ENCODE results near the gene HERC3. TPM values are rescaled to one million over a fixed set of nuclear protein-coding genes. Genes with fewer than 3 reads are reported as not detected.

HERC3 gene
- polyA plus RNA-seq, 3 donors, result 30.5 to 36.9 (median 36.7) TPM

GRCh38 chr4:88661739-88662138 lies 69.5 kb downstream of the HERC3 start:
- Histone ChIP-seq H3K9me3 (replicated peaks in 1 of 2; ENCODE audit: control insufficient read depth in 1 of 2, insufficient read depth in 1 of 2, low read length in 2 of 2) (no peaks in the 10 kb centered on the region), H3K4me3 (replicated peaks in 1 of 3; ENCODE audit: low read depth in 2 of 3, low read length in 3 of 3) (no peak overlapping the region), H3K9ac (ENCODE audit: insufficient read depth, low read length, poor library complexity, severe bottlenecking) (no peak overlapping the region), H4K20me1 (ENCODE audit: insufficient read depth, low read length) (peaks cover 4% of the 10 kb centered on the region), H3K27me3 (ENCODE audit: control insufficient read depth in 2 of 2, insufficient read depth in 2 of 2, low read length in 2 of 2) (no peaks in the 10 kb centered on the region), H3K79me2 (ENCODE audit: insufficient read depth, low read length) (no peaks in the 10 kb centered on the region), H3K4me2 (replicated peaks; ENCODE audit: extremely low read depth, low read length, poor library complexity, severe bottlenecking) (no peak overlapping the region), H3K36me3 (replicated peaks in 1 of 2; ENCODE audit: control insufficient read depth in 1 of 2, insufficient read depth in 2 of 2, low read length in 2 of 2) (peaks cover 64 to 99% of the 10 kb centered on the region in 2 donors), H3K27ac (ENCODE audit: low read depth in 1 of 2, low read length in 2 of 2) (no peak overlapping the region), H3K4me1 (ENCODE audit: control insufficient read depth in 1 of 2, insufficient read depth in 2 of 2, low read length in 2 of 2) (no peaks in the 10 kb centered on the region), H2AFZ (ENCODE audit: insufficient read depth, low read depth, low read length, poor library complexity, severe bottlenecking) (no peak overlapping the region)
- Mint-ChIP-seq H3K4me1 (no peaks in the 10 kb centered on the region), H3K27ac (peak overlapping the region in 1 of 7 donors; percentile 61), H3K27me3 (ENCODE audit: low read depth in 3 of 3) (peaks cover 0 to 4% (median 0%) of the 10 kb centered on the region in 3 donors), H3K9me3 (no peaks in the 10 kb centered on the region), H3K4me3 (no peak overlapping the region), H3K36me3 (peaks cover 76 to 93% of the 10 kb centered on the region in 2 donors)
- no peak for DNase-seq
- TF ChIP-seq CTCF (IDR thresholded peaks at IDR 0.05), result no peak
- 100% methylated on average over 2 of the region's 2 CpGs for WGBS (ENCODE audit: insufficient coverage)
- intact Hi-C loops (cut with micrococcal nuclease), result no loop called here

GRCh38 chr4:88672987-88673386 lies 80.7 kb downstream of the HERC3 start:
- peaks cover 74 to 77% of the 10 kb centered on the region in 2 donors for H3K36me3 Mint-ChIP-seq

More at GRCh38 chr4:88672987-88673386, 80.7 kb downstream of the HERC3 start:
- Histone ChIP-seq H3K4me3 (replicated peaks in 1 of 3; ENCODE audit: low read depth in 2 of 3, low read length in 3 of 3) (no peak overlapping the region), H3K36me3 (replicated peaks in 1 of 2; ENCODE audit: control insufficient read depth in 1 of 2, insufficient read depth in 2 of 2, low read length in 2 of 2) (peaks cover 78 to 96% of the 10 kb centered on the region in 2 donors), H3K9ac (ENCODE audit: insufficient read depth, low read length, poor library complexity, severe bottlenecking) (no peak overlapping the region), H4K20me1 (ENCODE audit: insufficient read depth, low read length) (peaks cover 5% of the 10 kb centered on the region), H3K27ac (ENCODE audit: low read depth in 1 of 2, low read length in 2 of 2) (no peak overlapping the region), H2AFZ (ENCODE audit: insufficient read depth, low read depth, low read length, poor library complexity, severe bottlenecking) (no peak overlapping the region), H3K4me1 (ENCODE audit: control insufficient read depth in 1 of 2, insufficient read depth in 2 of 2, low read length in 2 of 2) (no peaks in the 10 kb centered on the region), H3K9me3 (replicated peaks in 1 of 2; ENCODE audit: control insufficient read depth in 1 of 2, insufficient read depth in 1 of 2, low read length in 2 of 2) (no peaks in the 10 kb centered on the region), H3K4me2 (replicated peaks; ENCODE audit: extremely low read depth, low read length, poor library complexity, severe bottlenecking) (no peak overlapping the region), H3K79me2 (ENCODE audit: insufficient read depth, low read length) (no peaks in the 10 kb centered on the region), H3K27me3 (ENCODE audit: control insufficient read depth in 2 of 2, insufficient read depth in 2 of 2, low read length in 2 of 2) (no peaks in the 10 kb centered on the region)
- intact Hi-C loops (cut with micrococcal nuclease), result no loop called here
- 74% methylated on average over 3 of the region's 5 CpGs for WGBS (ENCODE audit: insufficient coverage)
- H3K9me3 Mint-ChIP-seq, result no peaks in the 10 kb centered on the region
- no peak for DNase-seq
- H3K4me3 Mint-ChIP-seq, result no peak overlapping the region
- H3K4me1 Mint-ChIP-seq, result no peaks in the 10 kb centered on the region
- peak; percentile 30 for TF ChIP-seq CTCF (IDR thresholded peaks at IDR 0.05)
- peak overlapping the region in 2 of 7 donors; percentile 52 to 79 for H3K27ac Mint-ChIP-seq
- no peaks in the 10 kb centered on the region for H3K27me3 Mint-ChIP-seq (ENCODE audit: low read depth in 3 of 3)
